Measurements from ENCODE around the gene UNC13A.

DNA sequence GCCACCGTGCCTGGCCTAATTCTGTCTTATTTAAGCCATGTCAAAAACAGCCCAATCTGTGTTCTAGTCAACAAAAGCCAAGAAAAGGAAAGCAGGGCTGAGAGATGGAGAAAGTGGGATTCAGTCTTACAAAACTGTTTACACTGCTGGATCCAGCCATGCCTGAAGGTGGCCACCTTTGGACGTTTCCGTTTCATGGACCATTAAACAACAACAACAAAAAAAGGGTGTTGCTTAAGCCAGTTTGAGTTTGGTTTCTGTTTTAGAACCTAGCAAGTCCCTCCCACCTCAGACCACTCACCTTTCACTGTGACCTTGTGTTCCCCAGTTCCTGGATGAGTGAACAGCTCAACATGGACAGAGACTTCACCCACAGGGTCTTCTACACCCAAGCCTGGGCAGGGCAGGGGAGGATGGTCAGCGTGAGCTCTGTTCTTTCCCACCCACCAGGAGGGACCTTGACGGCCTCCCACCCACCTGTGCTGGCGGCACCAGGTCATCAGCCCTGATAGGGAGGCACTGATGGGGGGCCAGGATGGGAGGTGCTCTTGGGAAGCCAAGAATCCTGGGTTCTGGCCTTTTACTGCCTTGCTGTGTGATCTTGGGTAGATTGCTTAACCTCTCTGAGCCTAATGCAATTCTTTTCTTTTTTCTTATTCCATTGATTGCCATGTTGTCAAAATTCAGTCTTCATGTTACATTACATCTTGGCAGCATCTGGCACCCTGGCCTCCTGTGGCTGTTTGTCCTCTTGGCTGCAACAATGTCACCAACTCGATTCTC, 76.5 kb downstream of the UNC13A start:
- TF ChIP-seq ZNF274 (IDR thresholded peaks at IDR 0.05; ENCODE audit: low read depth, low read length) (no peak), YY1 (IDR thresholded peaks at IDR 0.05; ENCODE audit: insufficient read depth, insufficient read length) (no peak)
